A673 (cell line): ENCODE results near the gene PGLYRP1. TPM values are rescaled to one million over a fixed set of nuclear protein-coding genes. Genes with fewer than 3 reads are reported as not detected.

Source experiments
- BruUV-seq: library from RNA; stranded (reverse); fragments of 400-500 nt; replicated peaks from 2 replicates; lab custom pipeline; 2021; lab: Mats Ljungman, UMichigan
- CTCF ChIA-PET: fragments of 300-600 bp; sonication (Branson Sonifier 250); formaldehyde crosslinking; loops from one replicate; lab custom pipeline; 2022; ENCODE audit warnings: antibody characterized with exemption; lab: Charles Lee
- POLR2A ChIA-PET: fragments of 300-600 bp; sonication (Branson Sonifier 250); formaldehyde crosslinking; loops from one replicate; lab custom pipeline; 2022; ENCODE audit warnings: antibody characterized with exemption; ENCODE audit not compliant: low non-redundant PET; lab: Charles Lee
- DNase-seq: peaks from one replicate; pipeline ENCODE4 v3.0.0-alpha.2; 2015; ENCODE audit warnings: low spot score
- H3K27ac ChIP-seq: fragments of 200-600 bp; sonication (generic); 2 replicates; pipeline ENCODE4 v1.5.1; 2016; ENCODE audit warnings: mixed run types, low read depth, mild to moderate bottlenecking, mixed read lengths, antibody characterized with exemption, low read length; ENCODE audit not compliant: poor library complexity, severe bottlenecking
- H3K27me3 ChIP-seq: fragments of 200-600 bp; sonication (generic); replicated peaks from 2 replicates; pipeline ENCODE4 v1.6.1; 2017; ENCODE audit warnings: mixed run types, low read depth, mild to moderate bottlenecking, mixed read lengths, antibody characterized with exemption, low read length; ENCODE audit not compliant: insufficient read depth, poor library complexity
- H3K36me3 ChIP-seq: fragments of 200-600 bp; sonication (generic); 2 replicates; pipeline ENCODE4 v1.6.1; 2016; ENCODE audit warnings: mixed run types, mild to moderate bottlenecking, mixed read lengths, antibody characterized with exemption, low read length; ENCODE audit not compliant: insufficient read depth, poor library complexity, severe bottlenecking
- H3K4me1 ChIP-seq: fragments of 200-600 bp; sonication (generic); 2 replicates; pipeline ENCODE4 v1.6.1; 2017; ENCODE audit warnings: mixed run types, mild to moderate bottlenecking, mixed read lengths, antibody characterized with exemption, low read length; ENCODE audit not compliant: insufficient read depth, poor library complexity, severe bottlenecking
- H3K4me3 ChIP-seq: fragments of 200-600 bp; sonication (generic); 2 replicates; pipeline ENCODE4 v1.5.1; 2016; ENCODE audit warnings: low read depth, mixed run types, mild to moderate bottlenecking, mixed read lengths, low read length; ENCODE audit not compliant: poor library complexity, severe bottlenecking
- H3K9me3 ChIP-seq: fragments of 200-600 bp; sonication (generic); 2 replicates; pipeline ENCODE4 v1.6.1; 2016; ENCODE audit warnings: mixed run types, low read depth, mild to moderate bottlenecking, mixed read lengths, antibody characterized with exemption, low read length; ENCODE audit not compliant: poor library complexity, severe bottlenecking
- CTCF ChIP-seq: fragments of 300-800, 200-600 bp; sonication (generic); conservative IDR thresholded peaks from 2 replicates; pipeline ENCODE4 v1.5.1; 2017; ENCODE audit warnings: low read depth, mild to moderate bottlenecking, antibody characterized with exemption, low read length, moderate library complexity, mixed read lengths
- EZH2 ChIP-seq: fragments of 200-600 bp; sonication (generic); IDR thresholded peaks from 2 replicates; pipeline ENCODE4 v1.6.1; 2017; ENCODE audit warnings: borderline replicate concordance, low read depth, mild to moderate bottlenecking, mixed read lengths, antibody characterized with exemption, low read length; ENCODE audit not compliant: poor library complexity, severe bottlenecking
- intact Hi-C: fragments of 100-400 bp; cut with micrococcal nuclease; formaldehyde crosslinking; loops from one replicate; pipeline ENCODE4 v1.10.0; 2022; ENCODE audit not compliant: unreplicated experiment
- total RNA-seq: library from RNA; stranded (reverse); gene quantifications from 2 replicates; pipeline ENCODE4 v1.2.3, GENCODE V29; 2021

PGLYRP1 gene
- total RNA-seq, 1 experiment from 2014 or later: not detected

- CTCF ChIA-PET: no interaction called here
- H3K4me3 ChIP-seq: no peak overlapping the region
Observed at GRCh38 chr19:45975306-45976070, 47.4 kb downstream of the PGLYRP1 start.

DNA sequence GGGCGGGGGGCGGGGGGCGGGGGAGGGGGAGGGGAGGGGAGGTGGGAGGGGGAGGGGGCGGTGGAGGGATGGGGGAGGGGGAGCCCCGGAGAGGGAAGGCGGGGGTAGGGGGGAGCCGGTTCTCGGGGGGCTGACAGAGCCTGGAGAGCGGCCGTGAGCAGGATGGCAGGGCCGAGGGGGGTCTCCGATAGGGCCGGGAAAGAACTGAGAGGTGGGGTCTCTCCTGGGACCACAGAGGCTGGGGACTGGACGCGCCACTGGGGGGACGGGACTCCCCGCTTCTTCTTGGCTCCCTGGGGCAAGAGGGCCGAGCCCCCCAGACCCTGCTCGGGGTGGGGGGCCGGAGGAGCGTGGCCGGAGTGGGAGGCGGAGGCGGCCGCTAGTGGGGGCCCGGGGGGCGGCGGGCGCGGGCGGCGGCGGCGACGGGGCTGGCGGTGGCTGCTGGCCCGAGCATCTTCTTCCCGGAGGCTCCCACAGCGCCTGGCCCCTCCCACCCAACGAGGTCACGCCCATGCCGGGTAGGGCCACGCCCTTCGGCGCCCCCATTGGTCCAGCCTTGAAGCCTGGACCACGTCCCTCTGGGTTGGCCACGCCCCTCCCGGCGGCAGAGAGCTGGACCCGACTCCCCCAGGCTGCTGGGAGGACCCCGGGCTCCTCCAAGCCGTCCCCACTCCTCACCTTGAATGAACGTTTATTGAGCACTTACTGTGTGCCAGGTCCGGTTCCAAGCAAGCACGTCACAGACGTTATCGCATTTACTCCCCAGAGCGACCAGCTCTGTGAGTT, 49.1 kb downstream of the PGLYRP1 start, which contains the start of gene NOVA2:
Gene NOVA2, minus strand, starts transcription at position 313 of the 786 bp plus-strand sequence. CDS start 514 bp downstream, outside the sequence.
- BruUV-seq: no TSS peak
- Histone ChIP-seq H3K27me3 (peaks cover 47% of the 10 kb centered on the region), H3K27ac (no peak within 1 kb of the TSS), H3K36me3 (no peaks in the 10 kb centered on the region), H3K4me1 (no peaks in the 10 kb centered on the region), H3K4me3 (peak within 1 kb of the TSS; percentile 36), H3K9me3 (no peaks in the 10 kb centered on the region)
- DNase-seq: peak; percentile 84
- ChIA-PET CTCF (interaction anchor here (0.6 kb wide), 1 partner anchor 92 kb away, joined by 4 read pairs; no protein-coding TSS in a partner anchor), POLR2A (interaction anchor here (0.6 kb wide), 1 partner anchor 14 kb away, joined by 4 read pairs; no protein-coding TSS in a partner anchor)
- no peak for TF ChIP-seq EZH2
- no peak for TF ChIP-seq CTCF
- intact Hi-C loops: no loop called here

More at GRCh38 chr19:45975306-45976070, 47.4 kb downstream of the PGLYRP1 start:
- DNase-seq: no peak
- Histone ChIP-seq H3K36me3 (no peaks in the 10 kb centered on the region), H3K9me3 (no peaks in the 10 kb centered on the region), H3K27me3 (peaks cover 39% of the 10 kb centered on the region), H3K4me1 (no peaks in the 10 kb centered on the region), H3K27ac (no peak overlapping the region)
- TF ChIP-seq CTCF (no peak), EZH2 (no peak)
- intact Hi-C loops: no loop called here
- no TSS peak for BruUV-seq
- POLR2A ChIA-PET: no interaction called here

DNA sequence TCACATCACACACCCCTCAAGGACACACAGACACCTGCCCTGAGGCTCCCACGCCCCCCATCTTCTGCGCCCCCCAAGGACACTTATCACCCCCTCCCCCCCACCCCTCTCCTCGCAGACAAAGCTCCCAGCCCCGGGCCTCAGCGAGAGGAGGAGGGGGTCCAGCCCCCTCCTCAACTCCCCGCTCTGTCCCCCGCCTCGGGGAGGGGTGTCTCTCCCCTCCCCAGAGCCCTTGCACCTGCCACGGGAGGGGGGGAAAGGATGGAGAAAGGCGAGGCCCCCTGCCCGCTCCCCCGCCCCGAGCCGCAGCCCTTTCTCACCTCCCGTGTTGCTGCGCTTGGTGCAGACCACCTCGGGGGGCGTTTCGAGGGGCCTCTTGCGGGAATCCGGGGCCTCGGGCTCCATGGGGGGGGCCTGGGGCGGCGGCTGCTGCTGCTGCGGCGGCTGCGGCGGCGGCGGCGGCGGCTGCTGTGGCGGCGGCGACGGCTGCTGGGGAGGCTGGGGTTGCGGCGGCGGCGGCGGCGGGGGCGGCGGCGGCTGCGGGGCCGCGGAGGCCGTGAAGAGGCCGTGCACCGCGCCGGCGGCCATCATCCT, 49.8 kb downstream of the PGLYRP1 start:
- H3K27me3 ChIP-seq: peaks cover 53% of the 10 kb centered on the region
- intact Hi-C loops: no loop called here
- no peak for DNase-seq
- no peaks in the 10 kb centered on the region for H3K9me3 ChIP-seq
- H3K4me1 ChIP-seq: no peaks in the 10 kb centered on the region
- ChIA-PET CTCF (no interaction called here), POLR2A (no interaction called here)
- no peak for TF ChIP-seq CTCF
- TF ChIP-seq EZH2: no peak
- no TSS peak for BruUV-seq
- no peaks in the 10 kb centered on the region for H3K36me3 ChIP-seq
- H3K4me3 ChIP-seq: no peak overlapping the region
- H3K27ac ChIP-seq: no peak overlapping the region
